22Rv1 (cell line): ENCODE results near the gene KCNH4.

ENCODE experiments used
- ZFX ChIP-seq: fragments of 450-650 bp; IDR thresholded peaks from 2 replicates; pipeline ENCODE4 v1.6.1; 2017; ENCODE audit warnings: antibody characterized with exemption, borderline replicate concordance
- TF ChIP-seq, protein P1 (sequence below): fragments of 450-650 bp; IDR thresholded peaks from 2 replicates; pipeline ENCODE4 v1.5.1; 2017; ENCODE audit warnings: mild to moderate bottlenecking

DNA sequence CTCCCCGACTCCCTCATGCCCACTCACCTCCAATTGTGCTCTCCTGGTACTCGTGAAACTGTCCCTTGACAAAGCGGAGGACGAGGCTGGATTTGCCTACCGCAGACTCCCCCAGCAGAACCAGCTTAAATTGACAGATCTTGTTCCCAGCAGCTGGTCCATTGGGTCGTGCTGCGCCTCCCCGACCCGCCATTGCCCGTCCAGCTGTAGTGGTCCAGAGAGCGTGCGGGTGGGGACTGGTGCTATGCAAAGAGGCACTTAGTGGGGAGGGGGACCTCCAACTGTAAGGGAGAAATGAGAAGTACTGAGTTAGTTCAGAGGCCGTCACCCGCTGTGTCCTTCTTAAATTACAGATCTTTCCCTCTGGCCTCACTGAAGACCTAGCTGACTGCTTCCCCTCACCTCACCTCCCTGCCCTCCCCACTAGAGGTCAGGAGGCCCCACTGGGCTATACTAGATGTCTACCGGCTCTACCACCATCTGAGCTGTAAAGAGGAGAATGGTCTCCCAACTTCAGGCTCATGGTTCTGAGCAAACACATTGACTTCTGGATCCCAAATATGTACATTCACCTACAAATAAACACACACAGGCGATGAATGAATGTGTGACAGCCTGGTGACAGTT is 50.5 kb downstream of the KCNH4 start:
- TF ChIP-seq, protein P1, sequence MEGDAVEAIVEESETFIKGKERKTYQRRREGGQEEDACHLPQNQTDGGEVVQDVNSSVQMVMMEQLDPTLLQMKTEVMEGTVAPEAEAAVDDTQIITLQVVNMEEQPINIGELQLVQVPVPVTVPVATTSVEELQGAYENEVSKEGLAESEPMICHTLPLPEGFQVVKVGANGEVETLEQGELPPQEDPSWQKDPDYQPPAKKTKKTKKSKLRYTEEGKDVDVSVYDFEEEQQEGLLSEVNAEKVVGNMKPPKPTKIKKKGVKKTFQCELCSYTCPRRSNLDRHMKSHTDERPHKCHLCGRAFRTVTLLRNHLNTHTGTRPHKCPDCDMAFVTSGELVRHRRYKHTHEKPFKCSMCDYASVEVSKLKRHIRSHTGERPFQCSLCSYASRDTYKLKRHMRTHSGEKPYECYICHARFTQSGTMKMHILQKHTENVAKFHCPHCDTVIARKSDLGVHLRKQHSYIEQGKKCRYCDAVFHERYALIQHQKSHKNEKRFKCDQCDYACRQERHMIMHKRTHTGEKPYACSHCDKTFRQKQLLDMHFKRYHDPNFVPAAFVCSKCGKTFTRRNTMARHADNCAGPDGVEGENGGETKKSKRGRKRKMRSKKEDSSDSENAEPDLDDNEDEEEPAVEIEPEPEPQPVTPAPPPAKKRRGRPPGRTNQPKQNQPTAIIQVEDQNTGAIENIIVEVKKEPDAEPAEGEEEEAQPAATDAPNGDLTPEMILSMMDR, result no peak
- TF ChIP-seq ZFX, result no peak
